Stimulated activated CD8-positive, alpha-beta memory T cell treated with anti-CD3 and anti-CD28 coated beads, Interleukin-4, amount 100 ng/mL, for 48 hours (primary cell): Measurements from ENCODE around the gene CNTFR.
"Not testable (repeated sequence)": the region's sequence is repeated elsewhere in the genome, so short reads cannot be mapped to it uniquely, and the experiment has no call there.

Source experiments
- DNase-seq: peaks from one replicate; pipeline ENCODE4 v3.0.0-alpha.2; 2020

The CNTFR gene

GRCh38 chr9:34553511-34554021, 36.0 kb downstream of the CNTFR start:
- DNase-seq = no peak

GRCh38 chr9:34552986-34553385, 36.5 kb downstream of the CNTFR start:
- DNase-seq = no peak

GRCh38 chr9:34552606-34552981, 36.9 kb downstream of the CNTFR start:
- DNase-seq = no peak

- DNase-seq = no peak
These were observed 37.5 kb downstream of the CNTFR start for GRCh38 chr9:34551751-34552605.

- DNase-seq = no peak
These were observed 38.7 kb downstream of the CNTFR start for GRCh38 chr9:34550681-34551270.

- DNase-seq = no peak
These were observed 39.4 kb downstream of the CNTFR start for GRCh38 chr9:34550016-34550680.

- DNase-seq = no peak
These were observed 40.2 kb downstream of the CNTFR start for GRCh38 chr9:34549407-34549732.

GRCh38 chr9:34547960-34548611, 41.4 kb downstream of the CNTFR start:
- DNase-seq = peak; percentile 63

GRCh38 chr9:34546834-34547827, 42.4 kb downstream of the CNTFR start:
- peak; percentile 83 for DNase-seq

- no peak for DNase-seq
These were observed 43.3 kb downstream of the CNTFR start for GRCh38 chr9:34546102-34546833.

GRCh38 chr9:34545497-34545896, 44.0 kb downstream of the CNTFR start:
- DNase-seq = no peak

- no peak for DNase-seq
These were observed 45.5 kb downstream of the CNTFR start for GRCh38 chr9:34544035-34544434.

- DNase-seq = no peak
These were observed 48.0 kb downstream of the CNTFR start for GRCh38 chr9:34541540-34541939.

GRCh38 chr9:34540827-34541226, 48.7 kb downstream of the CNTFR start:
- DNase-seq = no peak

GRCh38 chr9:34536685-34537084, 52.8 kb downstream of the CNTFR start:
- DNase-seq = no peak

GRCh38 chr9:34532041-34532440, 57.5 kb downstream of the CNTFR start:
- DNase-seq = not testable (repeated sequence)

- no peak for DNase-seq
These were observed 63.5 kb downstream of the CNTFR start for GRCh38 chr9:34526026-34526425.

GRCh38 chr9:34524349-34524748, 65.2 kb downstream of the CNTFR start:
- DNase-seq = no peak

- DNase-seq = peak; percentile 92
These were observed 66.3 kb downstream of the CNTFR start, which contains the start of gene ENHO for GRCh38 chr9:34522971-34523797. Gene ENHO, minus strand, starts transcription at chr9:34522990. Its CDS starts 1,295 bp downstream, at chr9:34521695.
